ENCODE measurements around the gene FABP1. TPM values are rescaled to one million over a fixed set of nuclear protein-coding genes. Genes with fewer than 3 reads are reported as not detected.

FABP1 gene
- total and polyA plus RNA-seq, 2 donors from 2014 or later, result 1,596 TPM; not detected in 1

- FAIRE-seq, result no peak
- no peaks in the 10 kb centered on the region for H3K9me3 ChIP-seq (ENCODE audit: control insufficient read depth in 2 of 3, insufficient read depth in 1 of 3, low read length in 3 of 3)
Measured at GRCh38 chr2:88088999-88089398, 38.9 kb downstream of the FABP1 start.

GRCh38 chr2:88087763-88088162, 40.1 kb downstream of the FABP1 start:
- H3K4me1 ChIP-seq (ENCODE audit: control insufficient read depth in 2 of 3, insufficient read depth in 2 of 3, low read depth in 1 of 3, low read length in 3 of 3), result no peaks in the 10 kb centered on the region
- H3K9me3 ChIP-seq (ENCODE audit: control insufficient read depth in 2 of 3, insufficient read depth in 1 of 3, low read length in 3 of 3), result no peaks in the 10 kb centered on the region
- H3K9ac ChIP-seq (ENCODE audit: low read length in 3 of 3), result no peak overlapping the region
- H3K27me3 ChIP-seq (ENCODE audit: control insufficient read depth, insufficient read depth, low read length), result no peaks in the 10 kb centered on the region
- no peak overlapping the region for H3K4me3 ChIP-seq (ENCODE audit: low read length in 3 of 3)
- no peaks in the 10 kb centered on the region for H3K36me3 ChIP-seq (ENCODE audit: control insufficient read depth in 2 of 3, insufficient read depth in 3 of 3, low read length in 3 of 3)
- intact Hi-C loops (cut with DNase I), result no loop called here
- TF ChIP-seq, protein P1, sequence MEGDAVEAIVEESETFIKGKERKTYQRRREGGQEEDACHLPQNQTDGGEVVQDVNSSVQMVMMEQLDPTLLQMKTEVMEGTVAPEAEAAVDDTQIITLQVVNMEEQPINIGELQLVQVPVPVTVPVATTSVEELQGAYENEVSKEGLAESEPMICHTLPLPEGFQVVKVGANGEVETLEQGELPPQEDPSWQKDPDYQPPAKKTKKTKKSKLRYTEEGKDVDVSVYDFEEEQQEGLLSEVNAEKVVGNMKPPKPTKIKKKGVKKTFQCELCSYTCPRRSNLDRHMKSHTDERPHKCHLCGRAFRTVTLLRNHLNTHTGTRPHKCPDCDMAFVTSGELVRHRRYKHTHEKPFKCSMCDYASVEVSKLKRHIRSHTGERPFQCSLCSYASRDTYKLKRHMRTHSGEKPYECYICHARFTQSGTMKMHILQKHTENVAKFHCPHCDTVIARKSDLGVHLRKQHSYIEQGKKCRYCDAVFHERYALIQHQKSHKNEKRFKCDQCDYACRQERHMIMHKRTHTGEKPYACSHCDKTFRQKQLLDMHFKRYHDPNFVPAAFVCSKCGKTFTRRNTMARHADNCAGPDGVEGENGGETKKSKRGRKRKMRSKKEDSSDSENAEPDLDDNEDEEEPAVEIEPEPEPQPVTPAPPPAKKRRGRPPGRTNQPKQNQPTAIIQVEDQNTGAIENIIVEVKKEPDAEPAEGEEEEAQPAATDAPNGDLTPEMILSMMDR (IDR thresholded peaks at IDR 0.05; ENCODE audit: borderline replicate concordance, extremely low read depth, insufficient read depth), result no peak
- no peak overlapping the region for H3K27ac ChIP-seq (ENCODE audit: low read depth in 2 of 2, low read length in 2 of 2)
- DNase-seq, result no peak
- no peak for FAIRE-seq

More at GRCh38 chr2:88088999-88089398, 38.9 kb downstream of the FABP1 start:
- TF ChIP-seq, protein P1 (IDR thresholded peaks at IDR 0.05; ENCODE audit: borderline replicate concordance, extremely low read depth, insufficient read depth), result no peak
- Histone ChIP-seq H3K36me3 (ENCODE audit: control insufficient read depth in 2 of 3, insufficient read depth in 3 of 3, low read length in 3 of 3) (no peaks in the 10 kb centered on the region), H3K4me1 (ENCODE audit: control insufficient read depth in 2 of 3, insufficient read depth in 2 of 3, low read depth in 1 of 3, low read length in 3 of 3) (no peaks in the 10 kb centered on the region), H3K27me3 (ENCODE audit: control insufficient read depth, insufficient read depth, low read length) (no peaks in the 10 kb centered on the region), H3K4me3 (ENCODE audit: low read length in 3 of 3) (no peak overlapping the region), H3K27ac (ENCODE audit: low read depth in 2 of 2, low read length in 2 of 2) (no peak overlapping the region), H3K9ac (ENCODE audit: low read length in 3 of 3) (no peak overlapping the region)
- intact Hi-C loops (cut with DNase I), result no loop called here
- no peak for DNase-seq

- Histone ChIP-seq H3K4me3 (ENCODE audit: low read length in 3 of 3) (no peak overlapping the region), H3K9ac (ENCODE audit: low read length in 3 of 3) (no peak overlapping the region), H3K36me3 (ENCODE audit: control insufficient read depth in 2 of 3, insufficient read depth in 3 of 3, low read length in 3 of 3) (no peaks in the 10 kb centered on the region), H3K27me3 (ENCODE audit: control insufficient read depth, insufficient read depth, low read length) (no peaks in the 10 kb centered on the region), H3K27ac (ENCODE audit: low read depth in 2 of 2, low read length in 2 of 2) (no peak overlapping the region), H3K9me3 (ENCODE audit: control insufficient read depth in 2 of 3, insufficient read depth in 1 of 3, low read length in 3 of 3) (no peaks in the 10 kb centered on the region), H3K4me1 (ENCODE audit: control insufficient read depth in 2 of 3, insufficient read depth in 2 of 3, low read depth in 1 of 3, low read length in 3 of 3) (no peaks in the 10 kb centered on the region)
- intact Hi-C loops (cut with DNase I), result no loop called here
- TF ChIP-seq, protein P1 (IDR thresholded peaks at IDR 0.05; ENCODE audit: borderline replicate concordance, extremely low read depth, insufficient read depth), result no peak
- no peak for FAIRE-seq
- DNase-seq, result no peak
Measured at GRCh38 chr2:88087073-88087472, 40.8 kb downstream of the FABP1 start.

DNA sequence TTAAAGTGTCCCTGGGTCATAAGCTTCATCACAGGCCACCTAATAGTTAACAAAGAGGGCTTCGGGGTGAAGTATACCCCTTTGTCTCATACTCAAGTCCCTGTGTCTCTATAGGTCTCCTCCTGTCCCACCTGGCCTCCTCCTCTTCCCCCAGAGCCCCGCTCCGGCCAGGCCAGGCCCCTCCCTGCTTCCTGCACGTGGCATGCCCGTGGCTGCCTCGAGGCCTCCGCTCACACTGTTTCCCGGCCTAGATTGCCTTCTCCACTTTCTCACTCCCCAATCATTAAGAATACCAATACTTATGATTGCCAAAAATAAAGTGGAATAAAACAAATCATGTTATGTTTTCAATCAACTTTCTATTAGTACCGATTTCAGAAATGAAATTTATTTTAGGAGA, 41.5 kb downstream of the FABP1 start:
- Histone ChIP-seq H3K4me1 (ENCODE audit: control insufficient read depth in 2 of 3, insufficient read depth in 2 of 3, low read depth in 1 of 3, low read length in 3 of 3) (no peaks in the 10 kb centered on the region), H3K27ac (ENCODE audit: low read depth in 2 of 2, low read length in 2 of 2) (no peak overlapping the region), H3K36me3 (ENCODE audit: control insufficient read depth in 2 of 3, insufficient read depth in 3 of 3, low read length in 3 of 3) (no peaks in the 10 kb centered on the region), H3K4me3 (ENCODE audit: low read length in 3 of 3) (no peak overlapping the region), H3K9me3 (ENCODE audit: control insufficient read depth in 2 of 3, insufficient read depth in 1 of 3, low read length in 3 of 3) (no peaks in the 10 kb centered on the region), H3K9ac (ENCODE audit: low read length in 3 of 3) (no peak overlapping the region), H3K27me3 (ENCODE audit: control insufficient read depth, insufficient read depth, low read length) (no peaks in the 10 kb centered on the region)
- no peak for FAIRE-seq
- intact Hi-C loops (cut with DNase I), result no loop called here
- TF ChIP-seq, protein P1 (IDR thresholded peaks at IDR 0.05; ENCODE audit: borderline replicate concordance, extremely low read depth, insufficient read depth), result no peak
- DNase-seq, result no peak

Measured in kidney (tissue), 14 donors.